Fibroblast of skin of right biceps (primary cell): Measurements from ENCODE around the gene COPG2.
"Not testable (repeated sequence)": the region's sequence is repeated elsewhere in the genome, so short reads cannot be mapped to it uniquely, and the experiment has no call there.

Experiments
- DNase-seq: peaks from one replicate; pipeline ENCODE4 v3.0.0-alpha.2; 2013

Gene COPG2

GRCh38 chr7:130668258-130669084 lies at the start of gene COPG2:
COPG2 (minus strand) TSS chr7:130668748; CDS start chr7:130668668, 80 bp downstream.
- peak; percentile 87 for DNase-seq

GRCh38 chr7:130712416-130712815 lies 43.9 kb upstream of the COPG2 start:
- DNase-seq, result no peak

- DNase-seq, result no peak
These were observed 40.2 kb upstream of the COPG2 start for GRCh38 chr7:130708766-130709165.

- no peak for DNase-seq
These were observed 39.5 kb upstream of the COPG2 start for GRCh38 chr7:130708001-130708400.

- DNase-seq, result no peak
These were observed 35.3 kb upstream of the COPG2 start for GRCh38 chr7:130703851-130704250.

- DNase-seq, result no peak
These were observed 33.1 kb upstream of the COPG2 start for GRCh38 chr7:130701650-130702049.

GRCh38 chr7:130700760-130701159 lies 32.2 kb upstream of the COPG2 start:
- DNase-seq, result no peak

- no peak for DNase-seq
These were observed 31.1 kb upstream of the COPG2 start for GRCh38 chr7:130699686-130700085.

GRCh38 chr7:130697820-130698219 lies 29.3 kb upstream of the COPG2 start:
- no peak for DNase-seq

- DNase-seq, result peak; percentile 50
These were observed 27.3 kb upstream of the COPG2 start for GRCh38 chr7:130695840-130696239.

GRCh38 chr7:130692396-130692795 lies 23.8 kb upstream of the COPG2 start:
- DNase-seq, result not testable (repeated sequence)

- no peak for DNase-seq
These were observed 21.1 kb upstream of the COPG2 start for GRCh38 chr7:130689683-130690082.

GRCh38 chr7:130683026-130683425 lies 14.5 kb upstream of the COPG2 start:
- peak; percentile 9 for DNase-seq

GRCh38 chr7:130674456-130674855 lies 5.9 kb upstream of the COPG2 start:
- no peak for DNase-seq

- peak; percentile 17 for DNase-seq
These were observed 4.5 kb upstream of the COPG2 start for GRCh38 chr7:130673066-130673465.

GRCh38 chr7:130672146-130672545 lies 3.6 kb upstream of the COPG2 start:
- no peak for DNase-seq

GRCh38 chr7:130669085-130669700 lies 645 bp upstream of the COPG2 start:
- no peak for DNase-seq

- peak; percentile 9 for DNase-seq
These were observed 823 bp downstream of the COPG2 start for GRCh38 chr7:130667593-130668257.

- peak; percentile 21 for DNase-seq
These were observed 6.1 kb downstream of the COPG2 start for GRCh38 chr7:130662426-130662825.

- no peak for DNase-seq
These were observed 13.3 kb downstream of the COPG2 start for GRCh38 chr7:130655286-130655685.

- DNase-seq, result no peak
These were observed 13.7 kb downstream of the COPG2 start for GRCh38 chr7:130654850-130655249.

GRCh38 chr7:130650611-130651120 lies 17.9 kb downstream of the COPG2 start:
- DNase-seq, result no peak

- peak; percentile 79 for DNase-seq
These were observed 19.4 kb downstream of the COPG2 start for GRCh38 chr7:130649004-130649790.
